ENCODE results near the gene N4BP3.
A peak's percentile ranks its signal among the peaks of the same experiment; 100 is the strongest.
"Not testable (repeated sequence)": the region's sequence is repeated elsewhere in the genome, so short reads cannot be mapped to it uniquely, and the experiment has no call there.

Gene N4BP3

DNA sequence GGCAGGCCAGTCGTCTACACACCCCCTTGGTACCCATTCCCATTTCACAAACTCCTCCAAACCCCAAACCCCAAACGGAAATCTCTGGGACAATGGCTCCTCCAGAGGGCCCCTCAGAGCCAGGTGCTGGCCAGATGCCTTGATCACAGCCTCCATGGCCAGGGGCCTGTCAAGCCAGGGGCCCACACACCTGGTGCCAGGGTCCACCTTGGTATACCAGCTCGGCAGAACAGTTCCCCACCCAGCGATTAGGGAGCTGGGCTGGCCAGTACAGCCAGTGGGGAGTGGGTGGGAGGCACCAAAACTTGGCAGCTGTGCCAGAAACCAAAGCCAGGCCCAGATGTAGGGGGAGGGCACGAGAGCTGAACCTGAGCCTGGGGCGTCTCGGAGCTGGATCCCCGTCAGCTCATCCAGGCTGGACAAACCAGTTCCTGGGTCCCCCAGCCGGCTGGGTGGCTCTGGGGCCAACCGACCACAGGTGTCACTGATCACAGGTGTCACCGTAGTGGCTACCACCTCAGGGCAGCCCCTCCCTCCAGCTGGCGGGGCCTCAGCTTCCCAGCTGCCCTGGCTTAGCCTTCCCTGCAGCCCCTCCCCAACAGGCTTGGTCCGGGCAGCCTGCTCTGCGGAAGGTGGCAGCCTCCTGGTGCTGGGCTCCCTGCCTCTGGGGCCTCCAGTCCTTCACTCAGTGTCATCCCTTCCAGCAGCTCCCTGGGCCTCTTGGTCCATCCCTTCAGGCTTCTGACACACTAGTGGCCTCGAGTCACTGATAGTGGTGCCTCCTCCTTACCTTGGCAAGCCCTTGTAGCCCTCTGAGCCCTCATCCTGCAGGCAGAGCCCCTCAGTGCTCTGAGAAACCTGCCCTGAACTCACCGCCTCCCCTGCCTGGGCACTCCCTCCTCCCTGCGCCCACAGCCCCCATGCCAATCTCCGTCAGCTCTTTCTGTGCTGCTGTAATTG, 10.9 kb downstream of the N4BP3 start:
- DNase-seq = no peak

DNA sequence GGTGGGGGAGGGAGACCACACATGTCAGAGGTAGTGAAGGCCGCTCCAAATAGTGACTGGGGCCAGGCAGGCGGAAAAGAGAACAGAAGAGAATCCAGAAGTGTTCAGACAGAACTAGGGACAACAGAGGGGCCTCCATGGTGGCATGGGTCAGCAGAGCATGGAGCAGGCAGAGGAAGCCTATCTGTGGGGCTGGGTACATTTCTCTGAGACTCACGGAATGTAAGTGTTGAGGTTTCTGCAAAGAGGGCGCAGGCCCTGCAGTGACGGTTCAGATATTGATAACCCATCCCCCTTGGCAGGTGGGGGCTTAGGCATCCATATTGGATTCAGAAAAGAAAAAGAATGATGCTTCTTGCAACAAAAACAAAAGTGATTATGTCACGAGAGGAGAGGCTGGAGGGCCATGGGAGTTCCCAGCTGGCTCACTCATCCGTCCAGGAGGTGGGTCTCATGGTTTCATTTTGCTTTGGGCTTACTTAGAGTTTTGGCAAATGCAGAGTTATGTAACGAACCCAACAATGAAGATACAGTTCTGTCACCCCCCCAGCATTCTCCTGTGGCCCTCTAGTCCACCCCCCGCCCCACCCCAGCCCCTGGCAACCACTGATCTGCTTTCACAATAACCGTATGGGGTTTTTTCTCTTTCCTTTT, 12.0 kb downstream of the N4BP3 start:
- DNase-seq = peak; percentile 25

DNA sequence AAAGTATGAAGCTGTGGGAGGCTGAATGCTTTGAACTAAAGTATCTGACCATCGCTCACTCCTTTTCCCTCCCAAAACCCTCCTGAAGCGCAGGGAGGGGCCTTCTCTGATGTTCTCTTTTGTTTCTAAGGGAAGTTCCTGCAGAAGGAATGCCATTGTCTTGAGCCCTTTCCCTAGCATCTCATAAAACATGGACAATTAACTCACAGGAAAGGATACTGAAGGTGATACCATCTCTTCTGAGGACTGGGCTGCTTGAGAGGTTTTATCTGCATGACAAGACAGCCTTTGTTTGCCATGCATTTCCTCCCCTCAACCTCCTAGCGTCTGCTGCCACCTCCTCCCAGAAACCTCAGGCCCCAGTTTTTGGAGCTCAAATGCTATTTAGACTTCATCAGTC, 13.2 kb downstream of the N4BP3 start:
- no peak for DNase-seq

DNA sequence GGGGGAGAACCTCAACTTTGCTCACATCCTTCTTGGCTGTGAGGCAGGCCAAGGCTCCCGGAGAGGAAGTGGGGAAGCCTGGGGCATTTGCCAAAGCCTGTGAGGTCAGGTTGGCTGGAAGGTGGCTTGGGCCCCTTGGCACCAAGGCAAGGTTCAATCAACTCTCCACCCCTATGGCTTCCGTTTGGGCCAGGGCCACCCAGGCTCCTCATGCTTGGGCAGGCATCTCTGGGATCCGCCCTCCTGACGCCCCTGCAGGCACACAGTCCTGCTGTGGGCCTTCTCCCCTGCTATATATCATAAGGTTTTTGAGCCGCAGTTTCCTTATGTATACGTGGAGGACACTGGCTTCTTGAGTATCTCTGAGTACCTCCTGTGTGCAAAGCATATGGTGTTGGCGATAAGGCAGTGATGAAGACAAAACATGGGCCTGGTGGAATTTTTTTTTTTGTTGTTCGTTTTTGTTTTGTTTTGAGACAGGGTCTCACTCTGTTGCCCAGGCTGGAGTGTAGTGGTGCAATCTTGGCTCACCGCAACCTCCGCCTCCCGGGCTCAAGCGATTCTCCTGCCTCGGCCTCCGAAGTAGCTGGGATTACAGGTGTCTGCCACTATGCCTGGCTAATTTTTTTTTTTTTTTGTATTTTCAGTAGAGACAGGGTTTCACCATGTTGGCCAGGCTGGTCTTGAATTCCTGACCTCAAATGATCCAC, 14.1 kb downstream of the N4BP3 start:
- peak; percentile 73 for DNase-seq

DNA sequence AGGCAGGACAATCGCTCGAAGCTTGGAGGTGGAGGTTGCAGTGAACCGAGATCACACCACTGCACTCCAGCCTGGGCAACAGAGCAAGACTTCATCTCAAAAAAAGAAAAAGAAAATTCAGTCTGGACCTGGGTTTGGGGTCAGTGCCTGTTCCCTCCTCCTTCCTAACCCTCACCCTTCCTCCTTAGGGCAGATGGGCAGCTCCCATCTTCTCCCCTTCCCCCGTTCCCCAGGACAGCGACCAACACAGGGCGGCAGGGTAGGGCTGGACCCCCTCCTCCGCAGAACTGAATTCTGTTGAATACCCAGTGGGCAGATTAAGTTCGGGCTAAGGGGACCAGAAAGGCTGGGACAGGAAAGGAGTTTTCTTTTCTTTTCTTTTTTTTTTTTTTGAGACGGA, 16.0 kb downstream of the N4BP3 start:
- DNase-seq = no peak

DNA sequence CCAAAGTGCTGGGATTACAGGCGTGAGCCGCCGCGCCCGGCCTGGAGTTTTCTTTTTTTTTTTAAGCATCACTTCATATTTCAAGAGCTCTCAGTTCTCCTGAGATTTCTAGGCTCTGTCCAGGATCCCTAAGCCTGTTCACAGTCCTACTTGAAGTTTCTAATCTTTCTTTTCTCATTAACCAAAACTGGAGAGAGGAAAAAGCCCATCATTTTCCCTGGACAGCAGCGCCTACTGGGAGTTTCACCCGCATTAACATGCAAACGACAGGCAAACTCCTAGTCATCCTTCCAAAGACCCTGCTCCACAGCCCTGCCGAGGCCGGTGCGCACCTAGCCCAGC, 16.9 kb downstream of the N4BP3 start:
- not testable (repeated sequence) for DNase-seq

DNA sequence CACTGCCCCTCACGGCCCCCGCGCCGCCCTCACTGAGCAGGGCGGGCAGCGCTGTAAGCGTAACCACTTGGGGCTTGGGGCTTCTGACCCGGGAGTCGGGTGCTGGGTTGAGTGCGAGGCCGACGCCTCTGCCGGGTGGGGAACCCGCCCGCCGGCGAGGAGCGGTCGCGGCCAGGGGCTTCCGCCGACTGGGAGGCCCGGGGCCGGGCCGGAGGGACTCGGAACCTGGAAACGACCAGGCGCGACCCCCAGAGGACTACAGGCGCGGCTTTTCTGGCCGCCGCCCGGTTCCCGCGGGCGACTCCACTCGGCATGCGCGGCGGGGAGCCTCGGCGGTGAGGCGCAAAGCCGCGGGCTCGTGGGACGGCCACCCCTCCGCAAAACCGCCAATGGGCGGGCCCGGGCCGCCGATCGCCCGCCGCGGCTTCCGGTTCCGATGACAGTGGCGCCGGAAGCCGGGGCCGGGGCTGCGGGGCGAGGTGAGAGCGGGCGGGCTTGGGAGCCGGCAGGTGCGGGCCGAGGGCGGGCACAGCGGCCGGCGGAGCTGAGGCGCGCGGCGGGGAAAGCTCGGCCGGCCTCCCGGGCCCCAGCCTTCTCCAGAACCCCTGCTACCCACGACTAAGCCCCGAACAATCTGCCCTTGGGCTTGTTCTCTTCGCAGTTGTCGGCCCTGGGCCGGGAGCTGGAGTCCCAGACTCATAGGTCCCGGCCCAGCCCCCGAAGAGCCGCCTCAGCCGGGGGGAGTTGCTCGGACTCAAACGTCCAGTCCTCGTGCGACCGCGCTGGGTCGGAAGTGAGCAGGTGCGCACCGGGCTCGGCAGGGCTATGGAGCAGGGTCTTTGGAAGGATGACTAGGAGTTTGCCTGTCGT, 17.5 kb downstream of the N4BP3 start, which contains the start of gene RMND5B:
RMND5B (plus strand) TSS at position 439 of the 870 bp plus-strand sequence. CDS start 7,106 bp downstream, outside the sequence.
- DNase-seq = peak; percentile 67

DNA sequence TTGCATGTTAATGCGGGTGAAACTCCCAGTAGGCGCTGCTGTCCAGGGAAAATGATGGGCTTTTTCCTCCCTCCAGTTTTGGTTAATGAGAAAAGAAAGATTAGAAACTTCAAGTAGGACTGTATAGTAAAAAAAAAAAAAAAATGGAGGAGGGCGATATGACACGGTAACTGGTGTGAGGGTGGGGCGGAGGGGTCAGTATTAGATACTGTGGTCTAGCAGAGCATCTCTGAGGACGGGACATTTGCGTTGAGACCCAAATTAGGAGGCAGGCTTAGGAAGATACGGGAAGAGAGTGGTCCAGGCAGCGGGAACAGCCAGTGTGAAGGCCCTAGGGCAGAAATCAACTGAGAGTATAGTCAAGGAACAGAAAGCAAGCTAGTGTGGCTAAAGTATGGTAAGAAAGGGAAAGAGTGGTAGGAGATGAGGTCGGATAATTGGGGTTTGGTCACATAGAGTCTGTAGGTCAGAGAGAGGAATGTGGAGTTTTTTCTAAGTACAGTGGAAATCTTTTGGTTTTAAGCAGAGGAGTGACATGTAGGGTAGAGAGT, 18.2 kb downstream of the N4BP3 start:
- DNase-seq = no peak

DNA sequence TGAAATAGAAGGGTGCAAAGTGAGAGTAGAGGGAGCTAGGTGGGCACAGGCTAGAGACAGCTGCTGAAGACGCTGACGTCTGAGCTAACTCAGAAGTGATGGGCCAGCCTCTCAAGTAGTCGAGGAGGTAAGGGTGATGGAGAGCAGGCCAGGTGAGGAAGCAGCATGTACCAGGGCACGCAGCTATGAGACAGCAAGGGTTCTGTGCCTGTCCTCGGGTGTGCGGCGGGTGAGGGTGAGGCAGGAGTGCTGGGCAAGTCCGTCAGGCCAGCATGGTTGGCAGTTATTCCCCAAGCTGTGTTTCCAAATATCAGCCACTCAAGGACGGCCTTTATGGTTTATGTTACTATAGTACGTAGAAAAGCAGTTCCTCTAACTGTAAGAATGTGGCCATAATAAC, 23.7 kb downstream of the N4BP3 start:
- no peak for DNase-seq

DNA sequence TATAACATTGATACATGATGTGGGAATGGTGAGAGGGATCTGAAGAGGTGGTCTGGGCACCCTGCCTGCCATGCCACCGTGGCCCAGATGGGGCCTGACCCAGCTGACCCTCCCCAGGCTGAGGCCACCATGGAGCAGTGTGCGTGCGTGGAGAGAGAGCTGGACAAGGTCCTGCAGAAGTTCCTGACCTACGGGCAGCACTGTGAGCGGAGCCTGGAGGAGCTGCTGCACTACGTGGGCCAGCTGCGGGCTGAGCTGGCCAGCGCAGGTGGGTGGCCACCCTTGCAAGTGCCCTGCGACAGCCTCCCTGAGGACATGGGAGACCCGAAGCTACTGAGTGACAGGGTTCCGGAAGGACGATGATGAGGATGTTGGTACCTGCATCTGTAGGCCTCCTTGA, 24.7 kb downstream of the N4BP3 start:
- no peak for DNase-seq

DNA sequence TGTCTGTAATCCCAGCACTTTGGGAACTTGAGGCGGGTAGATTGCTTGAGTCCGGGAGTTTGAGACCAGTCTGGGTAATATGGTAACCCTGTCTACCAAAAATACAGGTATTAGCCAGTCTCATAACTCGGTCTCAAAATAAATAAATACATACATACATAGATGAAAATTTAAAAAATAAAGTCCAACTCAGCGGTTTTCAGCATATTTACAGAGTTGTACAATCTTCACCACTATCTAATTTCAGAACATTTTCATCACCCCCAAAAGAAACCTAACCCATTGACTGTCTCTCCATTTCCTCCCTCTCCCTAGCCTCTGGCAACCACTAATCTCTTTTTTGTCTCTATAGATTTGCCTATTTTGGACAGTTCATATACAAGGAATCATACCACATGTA, 28.2 kb downstream of the N4BP3 start:
- no peak for DNase-seq

DNA sequence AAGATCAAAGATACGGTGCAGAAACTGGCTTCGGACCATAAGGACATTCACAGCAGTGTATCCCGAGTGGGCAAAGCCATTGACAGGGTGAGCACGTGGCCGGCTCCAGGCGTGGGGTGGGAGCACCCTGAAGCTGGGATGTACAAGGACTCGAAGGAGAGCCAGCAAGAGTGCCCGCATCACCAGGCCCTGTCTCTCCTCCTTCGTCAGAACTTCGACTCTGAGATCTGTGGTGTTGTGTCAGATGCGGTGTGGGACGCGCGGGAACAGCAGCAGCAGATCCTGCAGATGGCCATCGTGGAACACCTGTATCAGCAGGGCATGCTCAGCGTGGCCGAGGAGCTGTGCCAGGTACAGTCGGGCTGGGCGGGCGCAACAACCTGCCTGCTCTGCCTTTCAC, 29.3 kb downstream of the N4BP3 start:
- no peak for DNase-seq

DNA sequence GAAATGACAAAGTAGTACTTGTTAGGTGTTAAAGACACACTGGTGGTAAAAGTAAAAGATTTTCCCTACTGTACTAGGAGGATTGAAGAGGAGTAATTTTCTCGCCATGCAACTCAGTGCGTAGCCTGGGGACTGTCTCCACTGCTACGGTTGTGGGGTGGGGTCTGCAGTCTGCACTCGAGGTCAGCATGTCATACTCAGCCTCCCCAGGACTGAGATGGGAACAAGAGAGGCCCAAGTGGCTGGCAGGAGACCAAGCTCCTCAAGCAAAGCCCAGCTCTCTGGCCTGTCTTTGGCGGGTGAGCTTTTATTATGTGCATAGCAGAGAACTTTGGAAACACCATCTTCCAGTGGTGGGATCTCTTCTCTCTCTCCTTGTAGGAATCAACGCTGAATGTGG, 29.9 kb downstream of the N4BP3 start:
- no peak for DNase-seq

DNA sequence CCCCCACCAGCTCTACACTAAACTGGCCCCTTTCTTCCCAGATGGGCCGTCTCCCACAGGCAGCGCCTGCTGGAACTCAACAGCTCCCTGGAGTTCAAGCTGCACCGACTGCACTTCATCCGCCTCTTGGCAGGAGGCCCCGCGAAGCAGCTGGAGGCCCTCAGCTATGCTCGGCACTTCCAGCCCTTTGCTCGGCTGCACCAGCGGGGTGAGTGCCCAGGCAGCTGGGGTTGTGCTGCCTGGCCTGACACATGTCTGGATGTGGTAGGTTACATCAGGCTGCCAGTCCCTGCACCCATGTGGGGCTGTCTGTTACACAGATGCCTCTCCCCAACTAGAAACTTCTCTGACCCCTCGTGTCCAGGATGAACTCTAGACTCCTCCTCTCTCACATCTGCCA, 30.6 kb downstream of the N4BP3 start:
- DNase-seq = no peak

DNA sequence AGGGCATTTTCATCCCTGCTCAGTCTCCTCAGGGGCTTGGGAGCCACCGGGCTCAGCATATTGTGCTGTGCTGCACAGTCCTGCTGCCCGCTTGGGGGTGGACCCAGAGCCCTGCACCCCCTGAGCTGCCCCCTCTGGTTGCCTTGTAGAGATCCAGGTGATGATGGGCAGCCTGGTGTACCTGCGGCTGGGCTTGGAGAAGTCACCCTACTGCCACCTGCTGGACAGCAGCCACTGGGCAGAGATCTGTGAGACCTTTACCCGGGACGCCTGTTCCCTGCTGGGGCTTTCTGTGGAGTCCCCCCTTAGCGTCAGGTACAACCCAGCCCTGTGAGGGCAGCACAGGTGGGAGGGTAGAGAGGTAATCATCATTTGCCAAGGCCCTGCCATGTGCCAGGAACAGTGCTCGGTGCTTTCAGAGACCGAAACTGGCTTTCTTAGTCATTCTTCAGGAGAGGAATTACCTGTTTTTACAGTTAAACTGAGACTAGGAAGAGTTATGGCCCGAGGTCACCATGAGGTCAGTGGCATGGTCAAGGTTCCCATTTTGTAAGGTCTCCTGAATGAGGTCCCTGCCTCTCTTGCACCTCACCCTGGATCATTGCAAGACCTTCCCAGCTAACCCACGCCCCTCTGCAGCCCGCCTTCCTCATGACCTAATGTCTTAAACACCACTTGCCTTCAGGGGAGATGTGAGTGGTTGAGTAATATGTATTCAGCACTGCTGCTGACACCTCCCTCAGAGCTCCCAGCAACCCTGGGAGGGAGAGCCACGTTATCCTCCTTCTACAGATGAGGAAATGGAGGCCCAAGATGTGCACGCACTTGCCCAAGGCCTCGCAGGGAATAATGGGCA, 32.9 kb downstream of the N4BP3 start:
- peak; percentile 70 for DNase-seq

DNA sequence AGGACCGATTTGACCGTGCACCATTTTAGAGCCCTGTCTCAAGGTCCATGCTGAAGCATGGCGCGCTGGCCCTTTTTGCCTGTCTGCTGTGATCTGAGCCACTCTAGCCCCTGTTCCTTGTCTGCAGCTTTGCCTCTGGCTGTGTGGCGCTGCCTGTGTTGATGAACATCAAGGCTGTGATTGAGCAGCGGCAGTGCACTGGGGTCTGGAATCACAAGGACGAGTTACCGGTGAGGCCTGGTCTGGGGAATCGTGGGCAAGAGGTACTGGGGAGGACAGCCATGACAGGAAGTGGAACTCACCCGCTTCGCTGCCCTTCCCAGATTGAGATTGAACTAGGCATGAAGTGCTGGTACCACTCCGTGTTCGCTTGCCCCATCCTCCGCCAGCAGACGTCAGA, 34.1 kb downstream of the N4BP3 start:
- no peak for DNase-seq

DNA sequence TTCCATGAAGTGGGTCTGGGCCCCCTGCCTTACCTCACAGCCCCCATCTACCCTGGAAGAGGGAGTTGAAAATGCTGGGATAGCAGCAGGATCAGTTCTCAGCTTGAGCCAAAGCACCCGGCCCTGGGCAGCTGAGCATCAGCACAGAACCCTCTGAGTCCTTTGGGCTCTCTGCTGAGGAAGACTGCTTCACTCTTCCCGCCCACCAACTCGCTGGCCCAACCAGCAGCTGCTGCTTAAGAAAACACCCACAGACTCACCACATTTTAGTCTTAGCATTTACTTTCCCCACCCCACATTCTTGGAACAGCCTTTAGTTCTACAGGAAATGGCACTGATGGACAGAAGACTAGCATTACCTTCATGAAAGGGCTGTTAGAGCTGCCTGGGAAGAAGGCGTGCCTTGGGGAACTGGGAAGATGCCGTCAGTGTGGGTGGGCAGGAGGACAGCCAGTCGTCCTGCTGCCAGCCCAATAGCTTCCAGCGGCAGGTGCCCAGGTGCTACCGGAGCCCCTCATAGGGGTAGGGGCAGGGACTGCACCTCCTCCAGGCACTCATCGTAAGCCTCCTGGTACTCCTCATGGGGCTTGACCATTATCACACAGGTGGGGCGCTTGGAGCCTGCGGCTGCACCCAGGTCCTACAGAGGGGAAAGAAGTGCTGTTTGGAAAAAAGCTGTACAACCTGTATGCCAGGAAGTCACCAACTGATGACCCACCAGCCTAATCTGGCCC, 36.0 kb downstream of the N4BP3 start:
- no peak for DNase-seq

DNA sequence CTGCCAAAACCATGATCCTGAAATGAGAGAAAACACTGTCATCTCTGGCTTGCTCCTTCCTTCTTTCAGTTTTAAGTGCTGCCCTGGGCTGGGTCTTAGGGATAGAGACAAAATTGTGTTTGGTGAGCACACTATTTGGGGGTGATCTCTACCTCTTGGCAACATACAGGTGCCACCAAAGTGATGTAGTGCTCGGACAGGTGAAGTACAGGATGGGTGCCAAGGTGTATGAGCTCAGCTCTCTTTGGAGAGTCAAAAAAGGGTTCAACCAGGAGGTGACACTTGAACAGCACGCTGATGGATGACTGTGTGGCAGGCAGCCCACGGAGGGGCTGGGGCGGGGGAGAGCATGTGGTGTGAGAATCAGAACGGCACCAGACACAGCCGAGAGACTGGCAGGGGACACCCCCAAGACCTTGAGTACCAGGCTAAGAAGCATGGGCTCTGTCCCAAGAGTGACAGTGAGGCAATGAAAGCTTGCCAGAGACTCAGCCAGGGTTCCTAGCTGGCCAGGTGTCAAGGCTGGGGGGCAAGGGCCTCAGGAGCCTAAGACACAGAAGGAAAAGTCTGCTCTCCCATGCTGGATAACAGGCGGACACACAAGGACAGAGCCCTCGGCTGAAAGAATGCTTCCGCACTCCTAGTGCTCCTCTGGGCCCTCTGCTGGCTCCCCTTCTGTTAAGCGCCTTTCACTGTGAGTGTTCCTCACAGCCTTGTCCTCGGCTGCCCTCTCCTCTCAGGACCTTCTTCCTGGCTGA, 37.8 kb downstream of the N4BP3 start:
- no peak for DNase-seq

DNA sequence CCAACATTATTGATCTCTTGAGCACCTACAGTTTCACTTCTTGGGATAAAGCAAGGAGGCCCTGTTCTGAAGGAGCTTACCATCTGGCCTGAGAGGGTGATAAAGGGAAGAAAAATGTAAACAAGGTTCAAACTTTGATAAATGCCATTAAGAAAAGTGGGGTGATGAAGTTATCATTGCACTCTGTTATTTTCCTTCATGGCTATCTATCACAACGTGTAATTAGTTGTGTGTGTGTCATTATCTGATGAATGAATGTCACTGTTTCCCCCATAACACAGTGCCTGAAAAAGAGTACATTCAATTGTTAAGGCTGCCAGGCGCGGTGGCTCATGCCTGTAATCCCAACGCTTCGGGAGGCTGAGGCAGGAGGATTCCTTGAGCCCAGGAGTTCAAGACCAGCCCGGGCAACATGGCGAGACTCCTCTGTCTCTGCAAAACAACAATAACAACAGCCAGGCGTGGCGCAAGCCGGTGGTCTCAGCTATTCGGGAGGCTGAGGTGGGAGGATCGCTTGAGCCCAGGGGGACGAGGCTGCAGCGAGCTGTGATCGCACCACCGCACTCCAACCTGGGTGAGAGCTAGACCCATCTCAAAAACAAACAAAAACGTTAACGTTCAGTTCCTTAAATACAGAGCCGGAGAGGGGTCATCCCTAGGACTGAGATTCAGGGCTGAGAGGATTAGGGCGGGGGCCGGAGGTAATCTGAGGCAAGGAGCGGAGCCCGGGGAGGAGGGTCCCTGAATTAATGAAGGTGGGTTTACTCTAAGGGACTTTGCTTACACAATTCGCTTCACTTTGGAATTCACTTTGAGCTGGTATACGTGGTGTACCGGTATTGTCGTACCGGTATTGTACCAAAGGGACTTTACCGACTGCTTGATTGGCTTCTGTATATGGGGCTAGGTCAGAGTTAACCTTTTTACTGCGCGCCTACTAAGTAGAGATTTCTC, 39.4 kb downstream of the N4BP3 start:
- DNase-seq = no peak
